ENCODE data around the gene PRR14.
"Not testable (repeated sequence)": the region's sequence is repeated elsewhere in the genome, so short reads cannot be mapped to it uniquely, and the experiment has no call there.

PRR14 gene

GRCh38 chr16:30650369-30651123, at the start of gene PRR14:
Gene PRR14 (plus strand): TSS chr16:30650960. CDS start chr16:30651646, 686 bp downstream.
- peak; percentile 97 to 99 for DNase-seq

- no peak for DNase-seq
Observed at GRCh38 chr16:30601966-30602365, 48.8 kb upstream of the PRR14 start.

GRCh38 chr16:30602616-30603277, 48.0 kb upstream of the PRR14 start:
- DNase-seq: no peak

DNA sequence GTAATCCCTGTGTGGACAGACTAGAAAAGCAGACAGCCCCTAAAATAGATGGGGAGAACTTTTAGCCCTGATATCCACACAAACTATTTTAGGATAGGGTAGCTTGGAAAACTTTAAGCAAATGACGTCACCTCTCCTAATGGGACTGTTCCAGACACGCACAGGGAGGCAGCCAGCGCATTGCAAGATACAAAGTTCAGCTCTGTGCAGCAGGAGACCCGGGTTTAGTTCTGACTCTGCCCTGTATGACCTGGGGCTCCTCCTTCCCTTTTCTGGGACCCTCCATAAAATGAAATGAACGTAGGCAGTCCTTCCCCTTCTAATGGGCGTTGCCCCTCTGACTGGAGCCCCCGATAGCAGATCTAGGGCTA, 46.8 kb upstream of the PRR14 start:
- DNase-seq: no peak

DNA sequence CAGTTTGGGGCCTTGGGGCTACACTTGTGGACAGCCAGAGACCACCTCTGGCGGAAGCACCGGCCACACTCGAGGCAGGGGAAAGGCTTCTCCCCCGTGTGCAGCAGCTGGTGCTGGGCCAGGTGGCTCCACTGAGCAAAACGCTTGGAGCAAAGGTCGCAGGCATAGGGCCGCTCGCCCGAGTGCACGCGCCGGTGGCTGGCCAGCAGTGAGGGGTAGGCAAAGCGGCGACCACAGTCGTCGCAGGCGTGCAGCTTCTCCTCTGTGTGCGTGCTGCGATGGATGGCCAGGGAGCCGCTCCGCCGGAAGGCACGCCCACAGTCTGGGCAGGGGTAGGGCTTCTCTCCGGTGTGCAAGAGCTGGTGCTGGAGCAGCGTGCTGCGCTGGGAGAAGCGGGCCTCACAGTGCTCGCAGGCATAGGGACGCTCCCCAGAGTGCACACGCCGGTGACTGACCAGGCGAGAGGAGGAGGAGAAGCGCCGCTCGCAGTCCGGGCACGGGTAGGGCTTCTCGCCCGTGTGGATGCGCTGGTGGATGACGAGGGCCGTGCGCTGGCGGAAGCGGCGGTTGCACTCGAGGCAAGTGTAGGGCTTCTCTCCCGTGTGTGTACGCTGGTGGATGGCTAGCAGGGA, 46.3 kb upstream of the PRR14 start:
- no peak for DNase-seq

DNA sequence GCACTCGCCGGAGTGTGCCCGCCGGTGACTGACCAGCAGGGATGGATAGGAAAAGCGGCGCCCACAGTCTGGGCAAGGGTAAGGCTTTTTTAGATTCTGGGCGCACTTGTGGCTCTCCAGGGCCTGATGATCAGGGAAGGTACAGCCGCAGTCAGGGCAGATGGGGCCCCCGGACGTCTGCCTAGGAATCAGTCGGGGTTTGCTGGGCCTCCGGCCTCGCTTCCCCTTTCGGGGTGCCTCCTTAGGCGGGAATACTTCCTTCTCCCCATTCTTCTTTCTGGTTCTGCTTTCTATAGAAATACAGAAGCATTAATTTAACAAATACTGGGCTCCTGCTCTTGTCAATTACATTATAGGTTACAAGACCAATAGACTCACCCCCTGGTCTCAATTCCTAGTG, 45.6 kb upstream of the PRR14 start:
- no peak for DNase-seq

DNA sequence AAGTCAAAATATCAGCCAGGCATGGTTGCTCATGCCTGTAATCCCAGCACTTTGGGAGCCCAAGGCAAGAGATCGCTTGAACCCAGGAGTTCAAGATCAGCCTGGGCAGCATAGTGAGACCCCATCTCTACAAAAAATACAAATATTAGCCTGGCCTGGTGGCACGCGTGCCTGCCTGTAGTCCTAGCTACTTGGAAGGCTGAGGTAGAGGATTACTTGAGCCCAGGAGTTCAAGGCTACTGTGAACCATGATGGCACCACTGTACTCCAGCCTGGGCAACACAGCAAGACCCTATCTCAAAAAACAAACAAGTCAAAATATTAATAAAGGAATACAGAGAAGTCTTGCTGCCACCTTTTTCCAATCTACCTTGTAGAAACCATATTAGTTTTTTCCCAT, 44.8 kb upstream of the PRR14 start:
- DNase-seq: no peak

GRCh38 chr16:30609002-30609925, 41.5 kb upstream of the PRR14 start:
- DNase-seq: peak in 1 of 2 experiments; percentile 23

GRCh38 chr16:30609926-30610839, 40.6 kb upstream of the PRR14 start, which contains the start of gene ZNF689:
Gene ZNF689 (minus strand): TSS chr16:30610389. CDS start chr16:30610041, 348 bp downstream.
- DNase-seq: peak; percentile 94 to 98

DNA sequence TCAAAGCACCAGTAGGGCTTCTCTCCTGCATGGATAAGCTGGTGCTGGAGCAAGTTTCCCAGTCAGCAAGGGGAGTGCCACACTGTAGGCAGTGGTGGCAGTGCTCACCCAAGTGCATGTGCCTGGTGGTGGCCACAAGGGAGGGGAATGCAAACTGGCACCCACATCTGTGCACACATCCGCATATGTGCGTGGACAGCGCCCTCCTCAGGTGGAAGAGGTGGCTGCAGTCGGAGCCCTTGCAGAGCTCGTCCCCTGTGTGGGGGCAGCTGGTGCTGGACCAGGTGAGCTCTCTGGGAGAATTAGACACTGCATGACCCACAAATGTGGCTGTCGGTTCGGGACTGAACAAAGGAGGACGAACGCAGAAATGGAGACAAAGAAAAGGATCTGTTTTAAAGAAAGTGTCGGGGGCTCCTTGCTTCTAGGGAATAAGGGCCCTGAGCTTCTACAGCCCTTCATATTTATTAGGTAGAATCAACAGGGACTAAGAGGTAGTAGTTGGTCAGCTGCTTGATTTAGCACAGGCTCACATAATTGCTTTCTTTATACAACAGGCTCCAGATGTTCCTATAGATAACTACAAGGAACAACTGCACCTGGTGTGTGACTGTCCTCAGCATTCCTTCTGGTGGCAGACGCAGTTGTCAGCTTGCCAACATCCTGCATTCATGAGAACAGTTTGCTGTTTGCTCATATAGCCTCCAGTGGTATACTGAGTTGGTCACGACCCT, 35.2 kb upstream of the PRR14 start:
- DNase-seq: peak in 1 of 2 experiments; percentile 29

DNA sequence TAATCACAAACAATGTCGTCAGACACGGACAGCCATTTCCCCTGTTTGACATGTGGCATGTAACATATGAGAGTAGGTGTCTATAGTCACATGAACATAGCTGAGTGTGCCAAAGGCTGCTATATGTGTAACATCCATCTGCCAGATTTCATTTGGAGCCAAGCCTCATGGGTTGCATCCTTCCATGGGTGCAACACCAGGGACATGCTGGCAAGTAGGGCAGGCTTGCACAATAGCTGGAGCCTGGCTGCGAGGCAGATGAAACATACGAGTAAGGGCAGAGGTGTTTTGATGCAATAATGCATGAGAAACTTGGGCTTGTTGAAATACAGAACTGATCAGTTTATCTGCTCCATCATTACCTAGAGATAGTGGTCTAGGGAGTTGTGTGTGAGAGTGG, 31.6 kb upstream of the PRR14 start:
- peak in 1 of 2 experiments; percentile 74 for DNase-seq

GRCh38 chr16:30619638-30620037, 31.1 kb upstream of the PRR14 start:
- no peak for DNase-seq

GRCh38 chr16:30620169-30620568, 30.6 kb upstream of the PRR14 start:
- DNase-seq: no peak

DNA sequence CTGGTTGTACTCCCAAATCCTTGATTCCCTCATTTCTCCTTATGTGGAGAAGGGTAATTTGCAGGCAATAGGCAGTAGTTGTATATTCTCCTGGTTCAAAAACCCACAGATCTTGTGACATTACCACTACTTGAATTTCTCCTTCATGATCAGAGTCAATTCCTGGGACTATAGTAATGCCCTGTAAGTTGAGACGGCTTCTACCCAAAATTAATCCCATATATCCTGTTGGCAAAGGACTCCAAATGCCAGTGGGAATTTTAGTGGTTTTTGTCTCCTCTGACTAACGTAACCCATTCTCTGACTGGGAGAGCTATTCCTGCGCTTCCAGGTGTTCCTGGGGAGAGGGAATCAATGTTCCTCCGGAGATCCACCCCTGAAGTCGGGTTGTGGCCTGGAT, 29.0 kb upstream of the PRR14 start:
- DNase-seq: no peak

DNA sequence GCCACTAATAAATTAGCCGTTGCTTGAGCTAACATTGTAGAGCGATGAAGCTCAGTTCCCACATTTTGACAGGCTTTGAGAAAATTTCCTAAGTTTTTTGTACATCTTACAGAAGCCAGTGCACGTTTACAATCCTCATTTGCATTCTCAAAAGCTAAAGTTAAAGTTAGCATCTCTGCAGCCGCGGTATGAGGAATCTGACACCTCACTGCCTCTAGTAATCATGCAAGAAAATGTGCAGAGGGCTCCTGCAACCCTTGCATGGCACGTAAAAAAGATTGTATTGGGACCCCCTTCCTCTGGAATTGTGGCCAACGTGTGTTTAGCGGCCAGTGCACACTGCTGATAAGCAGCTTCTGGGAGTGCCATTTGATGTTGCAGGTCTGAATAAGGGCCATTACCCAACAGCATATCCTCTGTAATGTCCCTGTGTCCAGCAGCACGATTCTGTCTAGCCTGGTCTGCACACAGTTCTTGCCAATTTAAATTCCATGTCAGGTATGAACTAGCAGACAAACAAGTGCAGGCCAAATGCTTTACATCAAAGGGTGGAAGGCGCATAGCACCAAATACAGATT, 28.2 kb upstream of the PRR14 start:
- DNase-seq: no peak

- no peak for DNase-seq
Observed at GRCh38 chr16:30623536-30624283, 27.1 kb upstream of the PRR14 start.

GRCh38 chr16:30626236-30626635, 24.5 kb upstream of the PRR14 start:
- no peak for DNase-seq

GRCh38 chr16:30628628-30629540, 21.9 kb upstream of the PRR14 start:
- peak; percentile 27 to 80 for DNase-seq

DNA sequence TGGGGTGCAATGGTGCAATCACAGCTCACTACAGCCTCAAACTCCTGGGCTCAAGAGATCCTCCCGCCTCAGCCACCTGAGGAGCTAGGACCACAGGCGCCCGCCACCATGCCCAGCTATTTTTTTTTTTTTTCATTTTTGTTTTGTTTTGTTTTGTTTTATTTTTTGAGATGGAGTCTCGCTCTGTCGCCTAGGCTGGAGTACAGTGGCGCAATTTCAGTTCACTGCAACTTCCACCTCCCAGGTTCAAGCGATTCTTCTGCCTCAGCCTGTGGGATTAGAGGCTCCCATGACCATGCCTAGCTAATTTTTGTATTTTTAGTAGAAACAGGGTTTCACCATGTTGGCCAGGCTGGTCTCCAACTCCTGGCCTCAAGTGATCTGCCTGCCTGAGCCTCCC, 18.3 kb upstream of the PRR14 start:
- not testable (repeated sequence) for DNase-seq
